ENCODE results near the gene PATE4. TPM values are rescaled to one million over a fixed set of nuclear protein-coding genes. Genes with fewer than 3 reads are reported as not detected.

PATE4 gene
- total RNA-seq, result not detected
- long read RNA-seq, result 0 reads

DNA sequence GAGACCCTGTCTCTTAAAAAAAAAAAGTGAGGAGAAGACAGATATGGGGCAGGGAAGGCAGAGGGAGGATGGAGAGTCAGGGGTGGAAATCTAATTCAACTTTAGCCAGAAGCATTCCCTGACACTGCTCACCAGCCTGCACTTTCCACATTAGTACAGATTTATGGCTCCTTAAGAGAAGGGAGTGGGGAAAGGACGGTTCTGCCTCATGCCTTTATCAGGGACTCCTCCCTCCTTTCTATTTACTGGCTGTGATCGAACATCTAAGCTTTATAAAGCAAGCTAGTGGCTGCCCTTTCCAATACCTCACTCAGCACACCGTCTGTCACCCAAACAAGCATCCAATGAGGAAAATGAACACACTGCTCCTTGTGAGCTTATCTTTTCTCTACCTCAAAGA, at the start of gene PATE4:
TSS of gene PATE4 (plus strand) at position 301 of the 400 bp plus-strand sequence. CDS start at position 345, 44 bp downstream.
- TF ChIP-seq, protein P1, sequence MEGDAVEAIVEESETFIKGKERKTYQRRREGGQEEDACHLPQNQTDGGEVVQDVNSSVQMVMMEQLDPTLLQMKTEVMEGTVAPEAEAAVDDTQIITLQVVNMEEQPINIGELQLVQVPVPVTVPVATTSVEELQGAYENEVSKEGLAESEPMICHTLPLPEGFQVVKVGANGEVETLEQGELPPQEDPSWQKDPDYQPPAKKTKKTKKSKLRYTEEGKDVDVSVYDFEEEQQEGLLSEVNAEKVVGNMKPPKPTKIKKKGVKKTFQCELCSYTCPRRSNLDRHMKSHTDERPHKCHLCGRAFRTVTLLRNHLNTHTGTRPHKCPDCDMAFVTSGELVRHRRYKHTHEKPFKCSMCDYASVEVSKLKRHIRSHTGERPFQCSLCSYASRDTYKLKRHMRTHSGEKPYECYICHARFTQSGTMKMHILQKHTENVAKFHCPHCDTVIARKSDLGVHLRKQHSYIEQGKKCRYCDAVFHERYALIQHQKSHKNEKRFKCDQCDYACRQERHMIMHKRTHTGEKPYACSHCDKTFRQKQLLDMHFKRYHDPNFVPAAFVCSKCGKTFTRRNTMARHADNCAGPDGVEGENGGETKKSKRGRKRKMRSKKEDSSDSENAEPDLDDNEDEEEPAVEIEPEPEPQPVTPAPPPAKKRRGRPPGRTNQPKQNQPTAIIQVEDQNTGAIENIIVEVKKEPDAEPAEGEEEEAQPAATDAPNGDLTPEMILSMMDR (IDR thresholded peaks at IDR 0.05), result no peak
- TF ChIP-seq POLR2A (IDR thresholded peaks at IDR 0.05), result no peak
- Histone ChIP-seq H3K27me3 (no peaks in the 10 kb centered on the region), H3K4me3 (no peak within 1 kb of the TSS), H3K4me1 (no peaks in the 10 kb centered on the region), H3K9me3 (no peaks in the 10 kb centered on the region), H3K27ac (no peak within 1 kb of the TSS), H3K36me3 (no peaks in the 10 kb centered on the region)
- DNase-seq (no peak), ATAC-seq (no peak)
- 21% methylated on average over 3 of the region's 3 CpGs for WGBS (ENCODE audit: insufficient coverage, low coverage, low lambda C conversion rate, missing lambda C conversion rate)
- intact Hi-C loops (cut with DNase I), result no loop called here

DNA sequence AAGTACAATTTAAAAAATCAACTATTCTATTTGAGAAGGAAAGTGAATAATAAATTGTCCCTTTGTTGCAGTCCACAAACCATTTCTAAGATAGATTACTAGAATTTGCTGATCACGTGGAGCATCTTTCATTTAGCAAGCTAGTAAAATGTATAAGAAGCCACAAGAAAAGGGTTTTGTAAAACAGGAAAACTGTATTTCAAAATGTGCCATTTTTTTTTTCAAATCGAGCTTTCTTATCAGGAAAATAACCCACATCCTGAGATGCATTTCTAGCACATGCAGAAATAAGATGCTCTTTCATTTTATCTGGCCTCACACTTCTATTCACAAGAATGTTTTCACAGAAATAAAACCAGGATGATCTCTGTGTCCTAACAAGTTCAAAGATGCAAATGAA, 48.4 kb upstream of the PATE4 start:
- no peaks in the 10 kb centered on the region for H3K4me1 ChIP-seq
- no peaks in the 10 kb centered on the region for H3K9me3 ChIP-seq
- H3K27me3 ChIP-seq, result no peaks in the 10 kb centered on the region
- TF ChIP-seq, protein P1 (IDR thresholded peaks at IDR 0.05), result no peak
- intact Hi-C loops (cut with DNase I), result no loop called here
- WGBS (ENCODE audit: insufficient coverage, low coverage, low lambda C conversion rate, missing lambda C conversion rate), result 31% methylated on average over 2 of the region's 2 CpGs
- H3K27ac ChIP-seq, result no peak overlapping the region
- DNase-seq (no peak), ATAC-seq (no peak)
- no peak overlapping the region for H3K4me3 ChIP-seq
- H3K36me3 ChIP-seq, result no peaks in the 10 kb centered on the region

DNA sequence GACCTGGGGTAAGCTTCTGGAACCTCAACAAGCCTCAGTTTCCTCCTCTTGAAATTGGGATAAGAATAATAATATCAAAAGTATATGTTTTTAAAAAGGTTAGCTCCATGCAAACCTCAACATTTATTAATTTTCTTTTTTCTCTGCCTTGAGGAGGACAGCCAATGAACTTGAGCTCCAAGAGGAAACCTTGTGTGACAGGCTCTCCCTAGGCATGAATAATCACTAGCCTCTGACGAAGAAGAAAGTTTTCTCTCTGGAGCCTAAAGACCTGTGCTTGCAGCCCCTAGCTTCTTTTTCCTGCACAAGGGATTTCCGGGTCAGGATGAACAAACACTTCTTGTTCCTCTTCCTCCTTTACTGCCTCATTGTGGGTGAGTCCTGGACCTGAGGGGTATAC, 45.3 kb upstream of the PATE4 start, which contains the start of gene PATE3:
TSS of gene PATE3 (plus strand) at position 301 of the 400 bp plus-strand sequence. CDS start at position 326, 25 bp downstream.
- no peak for ATAC-seq

GRCh38 chr11:125790825-125791224, 42.3 kb upstream of the PATE4 start:
- Histone ChIP-seq H3K36me3 (no peaks in the 10 kb centered on the region), H3K27ac (no peak overlapping the region), H3K27me3 (no peaks in the 10 kb centered on the region), H3K9me3 (no peaks in the 10 kb centered on the region), H3K4me3 (no peak overlapping the region), H3K4me1 (no peaks in the 10 kb centered on the region)
- intact Hi-C loops (cut with DNase I), result no loop called here
- ATAC-seq, result no peak
- WGBS (ENCODE audit: insufficient coverage, low coverage, low lambda C conversion rate, missing lambda C conversion rate), result 66% methylated on average over 4 of the region's 4 CpGs
- no peak for TF ChIP-seq POLR2A (IDR thresholded peaks at IDR 0.05)
- TF ChIP-seq, protein P1 (IDR thresholded peaks at IDR 0.05), result no peak
- no peak for DNase-seq

More for the DNA sequence above, 45.3 kb upstream of the PATE4 start, which contains the start of gene PATE3:
- WGBS (ENCODE audit: insufficient coverage, low coverage, low lambda C conversion rate, missing lambda C conversion rate), result 42% methylated on average over 2 of the region's 2 CpGs
- H3K36me3 ChIP-seq, result no peaks in the 10 kb centered on the region
- H3K27me3 ChIP-seq, result no peaks in the 10 kb centered on the region
- no peak within 1 kb of the TSS for H3K27ac ChIP-seq
- no peak within 1 kb of the TSS for H3K4me3 ChIP-seq
- DNase-seq, result no peak
- H3K9me3 ChIP-seq, result no peaks in the 10 kb centered on the region
- intact Hi-C loops (cut with DNase I), result no loop called here
- no peak for TF ChIP-seq POLR2A (IDR thresholded peaks at IDR 0.05)
- TF ChIP-seq, protein P1 (IDR thresholded peaks at IDR 0.05), result no peak
- no peaks in the 10 kb centered on the region for H3K4me1 ChIP-seq

DNA sequence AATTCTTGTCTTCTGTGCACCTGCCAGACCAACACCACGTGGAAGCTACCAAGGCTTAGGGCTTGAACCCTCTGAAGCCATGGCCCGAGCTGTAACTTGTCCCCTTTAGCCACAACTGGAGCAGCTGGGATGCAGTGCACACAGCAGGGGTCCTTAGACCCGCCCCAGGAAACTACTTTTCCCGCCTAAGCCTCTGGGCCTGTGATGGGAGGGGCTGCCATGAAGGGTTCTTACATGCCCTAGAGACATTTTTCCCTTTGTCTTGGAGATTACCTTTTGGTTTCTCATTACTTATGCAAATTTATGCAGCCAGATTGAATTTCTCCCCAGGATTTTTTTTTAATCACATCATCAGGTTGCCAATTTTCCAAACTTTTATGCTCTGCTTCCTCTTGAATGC, 35.5 kb upstream of the PATE4 start:
- Histone ChIP-seq H3K4me1 (no peaks in the 10 kb centered on the region), H3K4me3 (no peak overlapping the region), H3K9me3 (no peaks in the 10 kb centered on the region), H3K27ac (no peak overlapping the region), H3K36me3 (no peaks in the 10 kb centered on the region), H3K27me3 (no peaks in the 10 kb centered on the region)
- intact Hi-C loops (cut with DNase I), result no loop called here
- ATAC-seq, result no peak
- TF ChIP-seq, protein P1 (IDR thresholded peaks at IDR 0.05), result no peak
- TF ChIP-seq POLR2A (IDR thresholded peaks at IDR 0.05), result no peak
- whole genome bisulfite sequencing (ENCODE audit: insufficient coverage, low coverage, low lambda C conversion rate, missing lambda C conversion rate), result 28% methylated on average over 4 of the region's 4 CpGs
- no peak for DNase-seq

Data from right lobe of liver (tissue), 6 donors.